H9 (cell line): ENCODE measurements around the gene CCDC57. TPM values are rescaled to one million over a fixed set of nuclear protein-coding genes. Genes with fewer than 3 reads are reported as not detected.

ENCODE experiments used
- DNase-seq: peaks from one replicate; pipeline ENCODE4 v3.0.0-alpha.2; 2017
- H2AFZ ChIP-seq: one replicate; pipeline ENCODE4 v1.6.1; 2013; ENCODE audit warnings: mild to moderate bottlenecking, low read length, control low read depth, moderate library complexity
- H2AK5ac ChIP-seq: 2 replicates; pipeline ENCODE4 v1.6.1; 2013; ENCODE audit warnings: low read length, control low read depth, mixed read lengths; ENCODE audit not compliant: insufficient read length
- H2BK120ac ChIP-seq: one replicate; pipeline ENCODE4 v1.6.1; 2013; ENCODE audit warnings: low read depth, mild to moderate bottlenecking, low read length, control low read depth, inconsistent platforms; ENCODE audit not compliant: poor library complexity, severe bottlenecking
- H2BK12ac ChIP-seq: 2 replicates; pipeline ENCODE4 v1.6.1; 2013; ENCODE audit warnings: low read length, control low read depth, mixed read lengths, low read depth; ENCODE audit not compliant: insufficient read length
- H2BK15ac ChIP-seq: 2 replicates; pipeline ENCODE4 v1.6.1; 2013; ENCODE audit warnings: low read depth, low read length, control low read depth
- H2BK20ac ChIP-seq: one replicate; pipeline ENCODE4 v1.6.1; 2013; ENCODE audit warnings: low read depth, mild to moderate bottlenecking, low read length, control low read depth, inconsistent platforms; ENCODE audit not compliant: poor library complexity, severe bottlenecking
- H2BK5ac ChIP-seq: 2 replicates; pipeline ENCODE4 v1.6.1; 2013; ENCODE audit warnings: low read length, control low read depth, mixed read lengths; ENCODE audit not compliant: insufficient read length
- H3K14ac ChIP-seq: 2 replicates; pipeline ENCODE4 v1.6.1; 2013; ENCODE audit warnings: low read length, control low read depth; ENCODE audit not compliant: insufficient read depth
- H3K18ac ChIP-seq: 2 replicates; pipeline ENCODE4 v1.6.1; 2013; ENCODE audit warnings: low read depth, mild to moderate bottlenecking, mixed read lengths, low read length, control low read depth; ENCODE audit not compliant: insufficient read length
- H3K23ac ChIP-seq: 2 replicates; pipeline ENCODE4 v1.6.1; 2013; ENCODE audit warnings: low read length, control low read depth, mixed read lengths, low read depth; ENCODE audit not compliant: insufficient read length
- H3K23me2 ChIP-seq: 2 replicates; pipeline ENCODE4 v1.6.1; 2013; ENCODE audit warnings: low read depth, mild to moderate bottlenecking, mixed read lengths, low read length, control low read depth; ENCODE audit not compliant: insufficient read length, poor library complexity, severe bottlenecking
- H3K27ac ChIP-seq: 2 replicates; pipeline ENCODE4 v1.5.1; 2013; ENCODE audit warnings: low read length, control low read depth, mixed read lengths, low read depth; ENCODE audit not compliant: insufficient read length
- H3K27me3 ChIP-seq: 2 replicates; pipeline ENCODE4 v1.6.1; 2013; ENCODE audit warnings: low read length, control low read depth, inconsistent platforms; ENCODE audit not compliant: insufficient read depth
- H3K4ac ChIP-seq: 2 replicates; pipeline ENCODE4 v1.6.1; 2013; ENCODE audit warnings: low read depth, mild to moderate bottlenecking, control low read depth, inconsistent platforms, low read length, moderate library complexity
- H3K4me1 ChIP-seq: 2 replicates; pipeline ENCODE4 v1.6.1; 2013; ENCODE audit warnings: low read length, control low read depth, inconsistent platforms; ENCODE audit not compliant: insufficient read depth
- H3K4me2 ChIP-seq: 2 replicates; pipeline ENCODE4 v1.6.1; 2013; ENCODE audit warnings: low read length, control low read depth, mixed read lengths; ENCODE audit not compliant: insufficient read length, insufficient read depth
- H3K56ac ChIP-seq: 2 replicates; pipeline ENCODE4 v1.6.1; 2013; ENCODE audit warnings: low read depth, mild to moderate bottlenecking, mixed read lengths, low read length, control low read depth; ENCODE audit not compliant: insufficient read length
- H3K79me1 ChIP-seq: 2 replicates; pipeline ENCODE4 v1.6.1; 2013; ENCODE audit warnings: low read depth, mild to moderate bottlenecking, moderate library complexity, low read length, control low read depth, inconsistent platforms; ENCODE audit not compliant: insufficient read depth, poor library complexity, severe bottlenecking
- H3K79me2 ChIP-seq: 2 replicates; pipeline ENCODE4 v1.6.1; 2013; ENCODE audit warnings: low read length, control low read depth, inconsistent platforms; ENCODE audit not compliant: insufficient read depth
- H3K9ac ChIP-seq: 2 replicates; pipeline ENCODE4 v1.6.1; 2013; ENCODE audit warnings: low read length, control low read depth, mixed read lengths; ENCODE audit not compliant: insufficient read length; ENCODE audit errors: extremely low read depth
- H3K9me3 ChIP-seq: one replicate; pipeline ENCODE4 v1.6.1; 2013; ENCODE audit warnings: low read depth, low read length, inconsistent platforms; ENCODE audit not compliant: control insufficient read depth
- H3T11ph ChIP-seq: one replicate; pipeline ENCODE4 v1.6.1; 2013; ENCODE audit warnings: mild to moderate bottlenecking, low read length, control low read depth, inconsistent platforms
- H4K20me1 ChIP-seq: one replicate; pipeline ENCODE4 v1.6.1; 2013; ENCODE audit not compliant: control insufficient read depth, insufficient read length, insufficient read depth
- H4K5ac ChIP-seq: 2 replicates; pipeline ENCODE4 v1.6.1; 2013; ENCODE audit warnings: low read depth, mild to moderate bottlenecking, mixed read lengths, low read length, control low read depth; ENCODE audit not compliant: insufficient read length
- H4K8ac ChIP-seq: replicated peaks from 2 replicates; pipeline ENCODE4 v1.6.1; 2013; ENCODE audit warnings: low read length, control low read depth, mixed read lengths, low read depth; ENCODE audit not compliant: insufficient read length
- H4K91ac ChIP-seq: 2 replicates; pipeline ENCODE4 v1.6.1; 2013; ENCODE audit warnings: low read depth, mild to moderate bottlenecking, moderate library complexity, mixed read lengths, low read length, control low read depth; ENCODE audit not compliant: insufficient read length
- H3K27ac Mint-ChIP-seq, 3 experiments: 2 replicates in 2 of 3; 3 replicates in 1 of 3; pipeline ENCODE4 v1.8.0; 2020 to 2021; ENCODE audit warnings: mixed read lengths in 3 of 3, mild to moderate bottlenecking in 1 of 3, moderate library complexity in 1 of 3
- H3K27me3 Mint-ChIP-seq: 2 replicates; pipeline ENCODE4 v1.8.0; 2021; ENCODE audit warnings: low read depth, mild to moderate bottlenecking, moderate library complexity, mixed read lengths
- H3K36me3 Mint-ChIP-seq, 3 experiments: 2 replicates in 2 of 3; 3 replicates in 1 of 3; pipeline ENCODE4 v1.8.0; 2020 to 2021; ENCODE audit warnings: low read depth in 3 of 3, mixed read lengths in 3 of 3; ENCODE audit not compliant: insufficient read depth in 1 of 3
- H3K4me1 Mint-ChIP-seq, 2 experiments: 2 replicates each; pipeline ENCODE4 v1.8.0; 2020; ENCODE audit warnings: mixed read lengths in 2 of 2
- H3K4me3 Mint-ChIP-seq, 2 experiments: 2 replicates in 1 of 2; 3 replicates in 1 of 2; pipeline ENCODE4 v1.8.0; 2020 to 2021; ENCODE audit warnings: mild to moderate bottlenecking in 2 of 2, mixed read lengths in 2 of 2, moderate library complexity in 1 of 2
- H3K9me3 Mint-ChIP-seq, 2 experiments: 2 replicates in 1 of 2; 3 replicates in 1 of 2; pipeline ENCODE4 v1.8.0; 2020; ENCODE audit warnings: mild to moderate bottlenecking in 2 of 2, mixed read lengths in 2 of 2, moderate library complexity in 1 of 2
- CTCF ChIP-seq: fragments of 200-600 bp; sonication (generic); conservative IDR thresholded peaks from 3 replicates; pipeline ENCODE4 v1.8.0; 2021; ENCODE audit warnings: antibody characterized with exemption, mild to moderate bottlenecking
- WGBS: extraction: QIAGEN DNeasy Blood & Tissue Kit; methylation state at CpG from one replicate; pipeline ENCODE4 v1.1.7; 2013; ENCODE audit warnings: missing lambda C conversion rate, low lambda C conversion rate, mixed read lengths; ENCODE audit not compliant: insufficient read length; ENCODE audit errors: extremely low coverage; 5-methylcytosine and 5-hydroxymethylcytosine counted together
- total RNA-seq: library from RNA; stranded (reverse); gene quantifications from 2 replicates; pipeline ENCODE4 v1.2.1, GENCODE V29; 2021

Gene CCDC57
- total RNA-seq, 1 experiment from 2014 or later: 11.0 TPM

- H3K4me2 ChIP-seq: peak overlapping the region; percentile 73
- H4K91ac ChIP-seq: no peak overlapping the region
- peaks cover 7% of the 10 kb centered on the region for H3K79me1 ChIP-seq
- H2AFZ ChIP-seq: no peak overlapping the region
- no peak overlapping the region for H2BK5ac ChIP-seq
- Mint-ChIP-seq H3K27ac (no peak overlapping the region), H3K4me3 (peak overlapping the region; percentile 65 to 75), H3K4me1 (peaks cover 21 to 45% of the 10 kb centered on the region in 2 experiments), H3K36me3 (peaks cover 8 to 29% (median 29%) of the 10 kb centered on the region in 3 experiments; a peak in 6 of 7 replicates), H3K9me3 (no peaks in the 10 kb centered on the region), H3K27me3 (no peaks in the 10 kb centered on the region)
- no peak for TF ChIP-seq CTCF
- H2BK15ac ChIP-seq: no peak overlapping the region
- no CpG with 5 or more reads among the region's 36 CpGs for WGBS
- no peak overlapping the region for H3K23ac ChIP-seq
- H3K79me2 ChIP-seq: peaks cover 20% of the 10 kb centered on the region; the same call in 1 of the 2 replicates
- no peak overlapping the region for H3K9ac ChIP-seq
- H3K9me3 ChIP-seq: no peaks in the 10 kb centered on the region
- no peak for DNase-seq
- no peak overlapping the region for H4K8ac ChIP-seq
- H3K18ac ChIP-seq: no peak overlapping the region
- no peaks in the 10 kb centered on the region for H4K20me1 ChIP-seq
- no peak overlapping the region for H2AK5ac ChIP-seq
- no peak overlapping the region for H2BK12ac ChIP-seq
- H3K27ac ChIP-seq: no peak overlapping the region
- H3K4me1 ChIP-seq: no peaks in the 10 kb centered on the region
- H3K27me3 ChIP-seq: no peaks in the 10 kb centered on the region
- H4K5ac ChIP-seq: no peak overlapping the region
- H2BK120ac ChIP-seq: no peak overlapping the region
- H2BK20ac ChIP-seq: no peak overlapping the region
- no peak overlapping the region for H3T11ph ChIP-seq
- H3K14ac ChIP-seq: no peak overlapping the region; the same call in 1 of the 2 replicates
- peaks cover 14% of the 10 kb centered on the region for H3K23me2 ChIP-seq
- no peak overlapping the region for H3K4ac ChIP-seq
- no peak overlapping the region for H3K56ac ChIP-seq
Observed at GRCh38 chr17:82097919-82098168, 114.8 kb downstream of the CCDC57 start.
